Transverse colon (tissue), 4 donors: Measurements from ENCODE around the gene NID2.

Experiments
- CTCF ChIP-seq, 5 experiments: fragments of 200-600 bp in 3 of 5; fragments of 450-650 bp in 2 of 5; sonication (generic) in 3 of 5; IDR thresholded peaks; 1 replicate in 2 of 5; 2 replicates in 3 of 5; pipeline ENCODE4 v1.5.1; 2016 to 2017; ENCODE audit warnings: antibody characterized with exemption in 5 of 5, inconsistent platforms in 3 of 5, mild to moderate bottlenecking in 2 of 5, moderate library complexity in 1 of 5
- EP300 ChIP-seq: sonication (generic); formaldehyde crosslinking; IDR thresholded peaks from one replicate; pipeline ENCODE4 v1.6.1; 2017; ENCODE audit warnings: antibody characterized with exemption, low read depth
- POLR2A ChIP-seq: fragments of 450-650 bp; IDR thresholded peaks from one replicate; pipeline ENCODE4 v1.6.1; 2016; ENCODE audit warnings: antibody characterized with exemption, mild to moderate bottlenecking, moderate library complexity
- POLR2AphosphoS5 ChIP-seq, 3 donors: sonication (generic); formaldehyde crosslinking; IDR thresholded peaks; one replicate each; pipeline ENCODE4 v1.6.1; 2016; ENCODE audit warnings: antibody characterized with exemption in 3 of 3

- TF ChIP-seq POLR2A (no peak), CTCF (IDR thresholded peaks at IDR 0.05) (no peak), POLR2AphosphoS5 (IDR thresholded peaks at IDR 0.05) (no peak), EP300 (no peak)
Measured at GRCh38 chr14:52080158-52080800, 11.4 kb upstream of the NID2 start.
